Measurements from ENCODE around the gene OPCML.

OPCML gene

GRCh38 chr11:132866783-132867545 is 665.3 kb downstream of the OPCML start:
- DNase-seq = no peak

DNA sequence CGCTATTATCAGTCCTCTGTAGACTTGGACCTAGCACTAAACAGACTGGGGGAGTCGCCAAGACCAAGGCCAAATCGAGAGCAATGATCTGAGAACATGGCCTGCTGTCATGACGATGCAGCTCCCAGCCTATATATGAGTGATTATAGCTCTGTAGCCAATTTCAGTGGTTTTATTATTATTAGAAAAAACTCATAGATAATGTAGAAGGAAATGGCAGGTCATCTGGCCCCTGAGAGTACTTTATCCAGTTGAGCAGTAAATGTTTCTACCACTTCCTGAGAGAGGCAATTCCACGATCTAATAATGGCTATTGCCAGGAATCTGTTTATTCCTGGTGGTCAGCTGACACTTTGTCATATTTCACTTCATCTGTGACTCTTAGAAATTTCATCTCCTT is 666.7 kb downstream of the OPCML start:
- DNase-seq = no peak

- no peak for DNase-seq
Measured at GRCh38 chr11:132864811-132865576, 667.3 kb downstream of the OPCML start.

GRCh38 chr11:132862933-132863332 is 669.4 kb downstream of the OPCML start:
- no peak for DNase-seq

DNA sequence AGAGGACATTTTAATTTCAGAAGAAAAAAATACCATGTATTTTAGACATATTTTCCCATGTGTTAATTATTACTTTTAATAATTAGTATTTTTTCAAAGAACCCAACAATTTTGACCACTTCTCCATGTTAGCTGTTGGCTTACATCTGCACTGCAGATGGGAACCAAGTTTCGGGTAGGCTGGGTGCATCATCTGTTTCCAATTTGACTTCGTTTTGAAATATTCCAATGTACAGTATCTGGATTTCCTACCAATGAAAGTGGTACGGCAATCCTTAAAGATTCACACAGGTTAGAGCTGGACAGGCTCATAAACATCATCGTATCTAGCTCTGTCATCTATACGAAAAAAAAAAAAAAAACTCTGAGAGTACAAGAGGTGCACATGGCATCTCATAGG is 670.2 kb downstream of the OPCML start:
- DNase-seq = no peak

- no peak for DNase-seq
Measured at GRCh38 chr11:132859306-132859705, 673.0 kb downstream of the OPCML start.

DNA sequence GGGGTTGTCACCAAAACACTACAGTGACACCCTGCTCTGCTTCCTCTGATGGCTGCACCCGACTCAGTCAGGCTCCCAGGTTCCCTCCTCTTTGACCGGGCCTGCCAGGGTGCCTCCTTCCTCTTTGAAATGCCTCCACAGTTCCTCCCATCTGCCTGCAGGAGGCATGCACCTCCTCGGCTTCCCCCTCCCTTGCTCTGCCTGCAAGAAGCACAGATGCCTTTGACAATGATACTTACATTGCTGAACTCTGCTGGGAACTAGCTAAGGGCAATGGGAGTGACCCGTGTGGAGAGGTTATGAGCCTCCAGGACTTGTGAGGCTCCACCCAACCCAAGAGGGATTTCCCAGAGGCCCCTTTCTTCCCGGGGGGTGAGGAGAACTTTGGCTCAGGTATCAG is 674.1 kb downstream of the OPCML start:
- no peak for DNase-seq

DNA sequence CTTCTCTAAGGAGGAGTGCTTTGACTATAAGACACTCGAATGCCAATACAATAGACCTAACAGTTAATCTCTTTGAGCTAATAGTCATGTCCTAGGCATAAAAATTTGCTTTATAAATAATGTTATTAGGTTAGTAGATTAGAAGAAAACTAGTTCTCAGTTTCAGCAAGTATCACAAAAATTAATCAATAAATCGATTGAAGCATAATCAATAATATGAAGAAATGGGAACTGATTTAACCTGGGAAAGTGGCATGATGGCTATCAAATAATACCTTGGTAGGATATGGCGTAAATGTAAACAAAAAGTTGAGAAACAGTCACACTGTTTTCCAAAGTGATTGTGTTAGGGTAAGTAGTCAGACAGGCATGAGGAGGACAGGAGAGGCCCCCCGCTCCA is 676.3 kb downstream of the OPCML start:
- no peak for DNase-seq

DNA sequence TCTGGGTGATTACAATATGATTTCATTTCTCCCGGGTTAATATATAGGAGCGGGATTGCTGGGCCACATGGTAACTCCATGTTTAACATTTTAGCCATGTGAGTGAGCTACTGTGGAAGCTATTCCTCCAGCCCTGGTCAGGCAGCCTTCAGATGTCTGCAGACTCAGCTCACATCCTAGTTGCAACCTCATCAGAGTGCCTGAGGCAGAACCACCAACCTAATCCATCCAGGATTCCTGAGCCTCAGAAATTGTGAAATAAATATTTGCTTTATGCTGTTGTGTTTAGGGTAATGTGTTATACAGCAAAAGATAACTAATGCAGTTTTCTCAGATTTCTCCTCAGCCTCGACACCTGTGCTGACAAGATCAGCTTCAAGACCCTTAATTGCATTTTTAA is 676.8 kb downstream of the OPCML start:
- DNase-seq = no peak

DNA sequence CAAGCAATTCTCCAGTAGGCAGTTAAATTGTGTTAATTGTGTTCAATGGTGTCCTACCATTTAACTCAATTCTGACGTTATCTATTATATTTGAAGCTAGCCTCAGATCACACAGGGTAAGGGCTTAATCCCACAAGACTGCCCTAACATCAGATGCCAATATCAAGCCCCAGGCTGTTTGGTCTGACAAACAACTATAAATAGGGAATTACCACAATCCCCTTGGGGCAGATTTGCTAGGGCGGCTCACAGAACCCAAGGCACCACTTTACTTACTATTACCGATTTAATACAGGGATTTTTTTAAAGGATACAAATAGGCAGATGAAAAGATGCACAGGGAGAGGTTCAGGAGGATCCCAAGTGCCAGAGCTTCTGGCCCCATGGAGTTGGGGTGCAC is 678.4 kb downstream of the OPCML start:
- DNase-seq = no peak

DNA sequence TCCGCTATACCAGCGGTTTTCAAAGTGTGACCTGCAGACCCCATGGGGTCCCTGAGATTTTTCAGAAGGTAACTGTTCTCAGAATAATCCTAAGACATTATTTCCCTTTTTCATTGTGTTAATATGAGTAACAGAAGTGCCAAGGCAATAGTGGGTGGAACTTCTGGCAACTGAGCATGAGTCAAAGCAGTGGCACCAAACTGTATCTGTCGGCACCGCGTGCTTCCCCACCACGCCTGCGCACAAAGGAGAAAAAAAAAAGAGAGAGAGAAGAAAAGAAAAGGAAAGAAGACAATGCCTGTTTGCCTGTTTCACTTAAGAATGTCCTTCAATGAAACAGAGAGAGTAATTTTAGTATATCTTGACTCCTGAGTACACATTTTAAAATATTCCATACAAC is 679.9 kb downstream of the OPCML start:
- DNase-seq = no peak

- no peak for DNase-seq
Measured at GRCh38 chr11:132851247-132851646, 681.1 kb downstream of the OPCML start.

DNA sequence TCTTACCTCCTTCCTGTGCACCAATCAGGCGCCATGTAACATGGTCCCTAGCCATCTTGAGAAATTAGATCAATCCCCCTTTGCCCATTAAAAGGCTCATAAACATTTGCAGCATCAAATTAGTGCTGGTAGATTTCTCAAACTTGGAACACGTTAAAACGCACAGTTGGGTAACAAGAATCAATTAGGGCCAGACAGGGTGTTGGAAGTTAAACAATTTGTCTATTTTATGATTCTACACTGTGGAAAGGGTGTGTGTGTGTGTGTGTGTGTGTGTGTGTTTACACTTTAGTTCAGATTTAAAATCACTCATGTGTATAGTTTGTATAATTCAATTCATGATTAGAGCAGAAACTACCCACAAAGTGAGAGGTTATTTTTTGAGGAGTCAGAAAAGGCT is 682.0 kb downstream of the OPCML start:
- DNase-seq = no peak

GRCh38 chr11:132848336-132848735 is 684.0 kb downstream of the OPCML start:
- no peak for DNase-seq

DNA sequence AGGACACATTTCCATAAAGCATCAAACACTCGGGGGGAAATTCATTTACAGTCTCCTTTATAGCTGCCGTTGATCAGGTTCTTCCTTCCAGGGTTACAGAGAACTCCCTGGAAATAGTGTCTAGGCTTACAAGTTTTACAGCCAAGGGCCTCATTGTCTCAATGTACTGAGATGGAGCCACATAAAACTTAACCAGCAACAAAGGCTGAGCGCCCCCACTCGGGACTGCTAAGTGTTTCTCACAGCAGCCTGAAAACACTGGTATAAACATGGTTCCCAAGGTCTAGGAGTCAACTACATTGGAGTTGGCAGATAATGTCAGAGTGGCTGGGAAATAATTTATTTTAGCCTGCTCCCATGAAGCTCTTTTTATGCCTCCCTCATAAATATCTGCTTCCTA is 686.2 kb downstream of the OPCML start:
- DNase-seq = no peak

GRCh38 chr11:132844956-132845696 is 687.2 kb downstream of the OPCML start:
- no peak for DNase-seq

DNA sequence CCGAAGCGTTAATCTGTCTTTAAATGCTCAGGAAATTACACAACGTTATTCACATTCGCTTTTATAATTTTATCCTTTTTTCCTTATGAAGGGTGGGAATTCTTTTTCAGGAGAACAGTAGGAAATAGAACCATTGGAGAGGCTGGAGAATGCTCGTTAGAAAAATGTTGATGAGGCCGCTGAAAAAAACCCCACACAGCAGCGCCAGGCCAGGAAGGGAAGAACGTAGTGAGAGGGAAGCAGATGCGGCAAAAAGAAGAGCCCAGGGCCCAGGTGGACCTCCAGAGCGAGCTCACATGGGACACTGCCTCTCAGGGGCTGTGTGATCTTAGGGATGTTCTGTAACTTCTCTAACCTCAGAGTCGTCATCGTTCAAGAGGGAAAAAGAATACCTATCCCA is 691.6 kb downstream of the OPCML start:
- no peak for DNase-seq

- DNase-seq = no peak
Measured at GRCh38 chr11:132840191-132840590, 692.1 kb downstream of the OPCML start.

GRCh38 chr11:132839236-132839945 is 692.9 kb downstream of the OPCML start:
- DNase-seq = no peak

DNA sequence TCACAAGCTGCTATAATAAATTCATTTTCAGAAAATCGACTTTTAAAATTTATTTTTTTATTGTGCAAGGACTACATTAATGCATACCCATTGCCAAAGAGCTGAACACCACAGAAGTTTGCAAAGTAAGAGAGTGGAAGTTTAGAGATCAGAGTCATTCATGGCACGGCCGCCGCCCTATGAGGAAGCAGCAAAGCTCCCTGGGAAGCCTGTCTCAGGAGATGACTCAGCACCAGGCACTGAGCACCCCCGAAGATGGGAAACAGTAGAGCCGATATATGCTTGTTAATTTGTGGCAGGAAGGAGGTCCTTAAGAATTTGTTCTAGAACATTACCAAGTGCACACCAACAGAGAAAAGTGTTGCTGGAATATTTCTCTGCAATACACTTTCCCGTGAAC is 693.7 kb downstream of the OPCML start:
- no peak for DNase-seq

DNA sequence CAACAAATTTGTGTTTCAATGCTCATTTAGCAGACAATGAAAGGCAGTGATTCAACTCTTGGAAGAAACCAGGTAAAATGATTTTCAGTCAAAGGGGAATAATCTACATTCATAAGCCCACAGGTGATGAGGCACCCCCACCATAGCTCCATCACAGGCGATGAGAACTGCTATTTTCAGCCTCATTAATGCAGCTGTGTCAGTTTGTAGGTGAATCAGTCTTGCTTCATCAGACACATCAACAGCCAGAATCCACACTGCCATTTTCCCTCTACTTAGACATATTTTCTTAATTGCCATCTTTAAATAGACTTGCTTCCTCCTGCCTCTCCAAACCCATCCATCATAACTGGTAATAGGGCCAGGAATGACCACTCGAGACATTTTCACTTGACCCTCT is 701.0 kb downstream of the OPCML start:
- no peak for DNase-seq

- DNase-seq = no peak
Measured at GRCh38 chr11:132824642-132825041, 707.7 kb downstream of the OPCML start.

GRCh38 chr11:132822276-132822675 is 710.0 kb downstream of the OPCML start:
- DNase-seq = no peak
